Measurements from ENCODE around the gene MMP2.

DNA sequence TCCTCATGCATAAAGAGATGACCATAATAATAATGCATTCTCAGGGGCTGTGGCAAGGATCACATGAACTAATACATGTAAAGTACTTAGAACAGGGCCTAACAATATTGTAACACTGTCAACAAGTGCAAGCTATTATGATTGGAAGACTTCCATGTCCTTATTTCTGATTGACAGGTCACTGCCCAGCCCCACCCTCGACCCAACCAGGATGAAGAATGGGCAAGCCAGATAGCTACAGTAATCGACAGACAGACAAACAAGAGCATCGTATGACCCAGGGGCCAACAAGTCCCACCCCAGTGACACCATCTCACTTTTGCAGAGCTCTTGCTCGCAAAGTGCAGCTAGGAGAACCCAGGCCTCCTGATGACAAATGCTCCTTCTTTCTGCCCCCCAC lies 14.6 kb upstream of the MMP2 start:
- TF ChIP-seq, protein P1, sequence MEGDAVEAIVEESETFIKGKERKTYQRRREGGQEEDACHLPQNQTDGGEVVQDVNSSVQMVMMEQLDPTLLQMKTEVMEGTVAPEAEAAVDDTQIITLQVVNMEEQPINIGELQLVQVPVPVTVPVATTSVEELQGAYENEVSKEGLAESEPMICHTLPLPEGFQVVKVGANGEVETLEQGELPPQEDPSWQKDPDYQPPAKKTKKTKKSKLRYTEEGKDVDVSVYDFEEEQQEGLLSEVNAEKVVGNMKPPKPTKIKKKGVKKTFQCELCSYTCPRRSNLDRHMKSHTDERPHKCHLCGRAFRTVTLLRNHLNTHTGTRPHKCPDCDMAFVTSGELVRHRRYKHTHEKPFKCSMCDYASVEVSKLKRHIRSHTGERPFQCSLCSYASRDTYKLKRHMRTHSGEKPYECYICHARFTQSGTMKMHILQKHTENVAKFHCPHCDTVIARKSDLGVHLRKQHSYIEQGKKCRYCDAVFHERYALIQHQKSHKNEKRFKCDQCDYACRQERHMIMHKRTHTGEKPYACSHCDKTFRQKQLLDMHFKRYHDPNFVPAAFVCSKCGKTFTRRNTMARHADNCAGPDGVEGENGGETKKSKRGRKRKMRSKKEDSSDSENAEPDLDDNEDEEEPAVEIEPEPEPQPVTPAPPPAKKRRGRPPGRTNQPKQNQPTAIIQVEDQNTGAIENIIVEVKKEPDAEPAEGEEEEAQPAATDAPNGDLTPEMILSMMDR (IDR thresholded peaks at IDR 0.05) = no peak
- no peak for TF ChIP-seq POLR2A (IDR thresholded peaks at IDR 0.05)
